HG02571 (cell line): ENCODE results near the gene POU6F2.

Experiments
- ATAC-seq: cut with Tn5 transposase; IDR thresholded peaks from one replicate; pipeline ENCODE4 v1.9.1; 2021; ENCODE audit warnings: mild to moderate bottlenecking, moderate library complexity; ENCODE audit not compliant: unreplicated experiment

The POU6F2 gene

GRCh38 chr7:39384386-39384785, 406.7 kb downstream of the POU6F2 start:
- no peak for ATAC-seq

DNA sequence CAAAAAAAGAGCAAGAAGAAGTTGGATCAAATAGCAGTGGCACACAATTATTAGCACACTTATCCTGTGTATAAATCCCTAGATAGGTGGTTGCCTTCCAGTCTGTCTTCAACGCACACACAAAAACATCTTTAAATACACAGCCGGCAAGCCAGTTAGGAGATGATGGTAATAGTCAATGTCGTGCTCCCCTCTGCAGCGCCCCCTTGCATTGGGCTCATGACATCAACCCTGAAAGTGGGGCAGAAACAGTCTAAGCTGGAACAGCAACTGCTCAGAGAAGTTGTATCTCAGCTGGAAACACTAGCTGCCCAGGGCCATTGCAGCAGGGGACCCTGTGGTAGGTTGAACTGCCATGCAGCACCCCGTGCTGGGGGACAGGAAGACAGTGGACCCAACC, 409.0 kb downstream of the POU6F2 start:
- ATAC-seq, result no peak

DNA sequence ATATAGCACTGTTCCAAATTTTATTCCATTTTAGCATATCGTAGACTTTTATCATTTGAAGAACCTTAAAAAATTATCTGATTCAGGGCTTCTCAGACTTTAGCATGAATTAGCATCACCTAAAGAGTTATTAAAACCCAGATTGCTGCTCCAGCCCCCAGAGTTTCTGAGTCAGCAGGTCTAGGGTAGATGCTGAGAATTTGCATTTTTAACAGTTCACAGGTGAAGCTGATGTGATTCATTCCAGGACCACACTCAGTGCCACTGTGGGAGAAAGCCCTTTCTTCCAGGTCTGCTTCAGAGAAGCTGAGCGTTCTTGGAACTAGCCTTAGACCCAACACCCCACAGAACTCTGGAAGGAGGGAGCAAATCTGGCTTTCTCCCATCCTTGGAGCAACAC, 414.4 kb downstream of the POU6F2 start:
- no peak for ATAC-seq

- ATAC-seq, result no peak
Measured at GRCh38 chr7:39394105-39394680, 416.5 kb downstream of the POU6F2 start.

DNA sequence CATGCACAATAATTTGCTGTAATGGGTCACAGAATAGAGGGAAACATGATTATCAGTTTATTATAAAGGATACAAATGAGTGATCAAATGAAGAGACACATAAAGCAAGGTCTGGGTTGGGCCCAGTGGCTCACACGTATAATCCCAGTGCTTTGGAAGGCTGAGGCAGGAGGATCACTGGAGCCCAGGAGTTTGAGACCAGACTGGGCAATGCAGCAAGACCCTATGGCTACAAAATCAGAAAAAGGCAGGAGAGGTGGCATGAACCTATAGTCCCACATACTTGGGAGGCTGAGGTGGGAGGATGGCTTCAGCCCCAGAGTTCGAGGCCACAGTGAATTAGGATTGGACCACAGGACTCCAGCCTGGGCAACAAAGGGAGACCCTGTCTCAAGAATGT, 421.7 kb downstream of the POU6F2 start:
- no peak for ATAC-seq

- no peak for ATAC-seq
Measured at GRCh38 chr7:39399986-39400385, 422.3 kb downstream of the POU6F2 start.

- ATAC-seq, result no peak
Measured at GRCh38 chr7:39400836-39401235, 423.1 kb downstream of the POU6F2 start.

DNA sequence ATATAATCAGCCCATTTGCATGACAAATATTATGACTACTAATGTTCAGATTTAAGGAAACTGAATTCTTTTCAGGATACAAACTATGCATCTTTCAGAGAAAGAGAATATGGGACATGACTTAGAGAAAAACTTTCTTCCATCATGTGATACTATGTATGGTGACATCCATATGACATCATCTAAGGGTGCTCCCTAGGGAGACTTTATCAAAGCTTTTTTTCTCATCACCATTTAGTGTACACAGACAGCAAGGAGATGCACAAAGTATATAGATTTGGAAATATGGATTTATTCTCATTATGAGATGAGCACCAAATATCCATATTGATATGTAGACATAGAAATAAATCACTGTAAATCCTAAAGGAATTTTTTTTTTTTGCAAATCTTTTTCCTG, 424.3 kb downstream of the POU6F2 start:
- ATAC-seq, result no peak

GRCh38 chr7:39404907-39405306, 427.2 kb downstream of the POU6F2 start:
- ATAC-seq, result no peak

GRCh38 chr7:39405581-39405980, 427.9 kb downstream of the POU6F2 start:
- ATAC-seq, result no peak

GRCh38 chr7:39406467-39406866, 428.8 kb downstream of the POU6F2 start:
- ATAC-seq, result no peak

- ATAC-seq, result no peak
Measured at GRCh38 chr7:39407137-39407536, 429.4 kb downstream of the POU6F2 start.

GRCh38 chr7:39407723-39408122, 430.0 kb downstream of the POU6F2 start:
- no peak for ATAC-seq

DNA sequence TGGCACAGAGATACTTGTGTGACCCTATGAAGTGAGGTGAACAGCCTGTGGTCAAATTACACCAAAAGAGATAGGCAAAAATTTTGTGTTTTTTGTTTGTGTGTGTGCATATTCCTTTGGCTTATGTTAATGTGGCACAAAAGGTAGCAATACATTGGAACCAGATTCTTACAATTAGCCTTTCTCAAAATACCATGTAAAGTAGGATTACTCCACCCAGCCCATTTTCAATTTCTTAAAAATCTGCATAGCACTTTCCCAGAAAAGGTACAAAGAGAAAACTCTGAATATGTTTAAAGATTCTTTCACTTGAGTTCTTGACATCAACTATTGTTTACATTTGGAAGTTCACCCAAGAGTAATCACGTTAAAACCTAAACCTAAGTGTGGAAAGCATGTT, 431.2 kb downstream of the POU6F2 start:
- no peak for ATAC-seq

- no peak for ATAC-seq
Measured at GRCh38 chr7:39410582-39410981, 432.9 kb downstream of the POU6F2 start.

DNA sequence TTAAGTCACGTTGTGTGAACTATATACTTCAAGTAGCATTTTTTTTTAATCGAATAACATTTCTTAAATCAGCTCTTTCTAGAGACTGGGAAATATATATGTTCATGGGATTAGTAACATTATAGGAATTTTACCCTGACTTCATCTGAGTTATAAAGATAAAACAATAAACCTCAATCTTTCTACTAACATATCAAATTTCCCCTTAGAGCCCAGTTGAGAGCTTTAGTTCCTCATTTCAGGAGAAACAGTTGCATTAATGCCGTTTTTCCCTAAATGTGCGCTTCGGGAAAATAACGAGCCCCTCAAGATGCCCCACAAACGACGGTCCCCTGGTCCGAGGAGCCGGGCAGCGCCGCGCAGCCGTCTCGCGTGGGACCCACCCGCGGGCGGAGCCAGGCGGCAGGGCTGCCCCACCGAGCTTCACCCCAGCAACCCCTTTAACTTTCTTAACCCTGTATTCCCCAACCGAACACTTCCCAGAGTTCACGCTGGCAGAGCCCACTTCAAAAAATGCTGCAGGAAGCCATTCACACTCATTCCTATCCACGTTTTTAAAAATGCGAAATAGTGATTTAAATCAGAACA, 436.0 kb downstream of the POU6F2 start:
- ATAC-seq, result peak; percentile 21

GRCh38 chr7:39414224-39415035, 436.7 kb downstream of the POU6F2 start:
- ATAC-seq, result peak; percentile 80

DNA sequence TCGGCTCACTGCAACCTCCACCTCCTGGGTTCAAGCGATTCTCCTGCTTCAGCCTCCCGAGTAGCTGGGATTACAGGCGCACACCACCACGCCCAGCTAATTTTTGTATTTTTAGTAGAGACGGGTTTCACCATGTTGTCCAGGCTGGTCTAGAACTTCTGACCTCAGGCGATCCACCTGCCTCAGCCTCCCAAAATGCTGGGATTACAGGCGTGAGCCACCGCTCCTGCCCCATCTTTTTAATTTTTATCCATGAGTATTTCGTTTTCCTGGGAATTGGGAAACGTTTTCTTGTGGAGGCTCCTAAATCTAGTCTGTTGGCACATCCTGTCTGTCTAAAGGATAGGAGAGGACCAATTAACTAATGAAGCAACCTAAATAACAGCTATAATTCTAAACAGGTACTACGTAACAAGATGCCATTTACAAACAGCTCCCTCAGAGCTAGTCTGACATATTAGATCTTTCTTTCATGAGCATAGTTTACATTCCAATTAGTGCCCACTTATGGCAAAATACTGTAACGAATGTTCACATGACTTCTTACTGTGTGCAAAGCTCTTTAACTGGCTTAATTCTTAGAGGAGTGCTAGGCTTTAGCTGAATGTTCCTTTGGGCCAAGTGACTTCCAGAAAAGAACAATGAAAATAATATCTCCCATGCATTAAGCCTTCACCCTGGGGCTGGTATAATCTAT, 437.5 kb downstream of the POU6F2 start:
- no peak for ATAC-seq

DNA sequence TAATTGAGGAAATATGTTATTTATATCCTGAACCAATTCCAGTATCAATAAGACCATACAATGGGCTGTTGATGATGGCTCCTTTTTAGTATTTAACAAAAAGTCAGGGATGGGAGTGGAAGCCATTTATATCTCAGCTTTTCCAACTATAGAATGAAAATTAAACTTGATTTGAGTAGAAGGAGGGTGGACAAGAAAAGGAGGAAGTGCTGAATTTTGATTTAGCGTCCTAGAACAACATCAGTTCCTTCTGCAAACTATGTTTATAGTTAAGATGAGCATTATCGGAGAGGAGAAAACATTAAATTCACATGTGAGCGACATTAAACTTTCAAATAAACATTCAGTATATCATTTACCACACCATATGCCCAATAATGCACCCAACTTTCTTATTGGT, 439.2 kb downstream of the POU6F2 start:
- no peak for ATAC-seq

- ATAC-seq, result no peak
Measured at GRCh38 chr7:39417642-39418041, 439.9 kb downstream of the POU6F2 start.

DNA sequence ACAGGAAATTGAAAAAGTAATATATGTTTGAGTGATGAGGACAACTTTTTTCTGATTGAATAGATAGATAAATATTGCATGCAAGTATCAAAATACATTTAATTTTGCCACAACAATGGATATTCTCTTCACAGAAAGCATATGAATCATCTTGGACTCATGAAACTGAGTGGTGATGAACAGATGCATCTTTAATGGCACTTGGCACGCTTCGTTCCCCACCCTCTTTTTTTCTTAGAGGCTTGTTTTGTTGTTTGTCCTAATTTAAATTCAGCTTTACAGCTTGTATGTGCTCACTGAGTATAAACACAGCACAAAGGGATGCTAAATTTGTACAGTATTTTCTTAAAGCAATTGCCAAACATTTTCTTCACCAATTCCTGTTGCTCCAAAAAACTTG, 443.5 kb downstream of the POU6F2 start:
- no peak for ATAC-seq

DNA sequence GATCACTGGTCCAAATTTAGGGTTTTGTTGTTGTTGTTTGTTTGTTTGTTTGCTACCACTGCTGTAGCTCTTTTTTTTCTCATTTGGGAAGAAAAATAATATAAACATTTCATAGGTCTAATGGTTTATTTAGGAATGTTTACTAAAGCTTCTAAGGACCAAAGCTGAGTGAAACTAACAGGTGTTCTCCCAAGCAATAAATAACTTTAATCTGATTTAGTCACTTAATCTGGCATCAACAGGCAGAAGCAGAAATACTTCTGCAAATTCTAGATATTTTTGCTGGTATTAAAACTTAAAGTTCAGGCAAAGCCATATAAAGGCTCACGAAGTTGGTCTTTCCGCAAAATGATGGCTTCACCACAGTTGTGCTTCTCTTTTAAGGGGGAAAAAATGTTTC, 444.0 kb downstream of the POU6F2 start:
- ATAC-seq, result no peak
